Gastrocnemius medialis (tissue), 4 donors: ENCODE measurements around the gene S1PR3. TPM values are rescaled to one million over a fixed set of nuclear protein-coding genes. Genes with fewer than 3 reads are reported as not detected.

Experiments
- ATAC-seq, 2 donors: fragments of 150-250 bp; one replicate each; pipeline ENCODE4 v1.9.1; 2016
- DNase-seq, 2 donors: peaks; one replicate each; pipeline ENCODE4 v3.0.0-alpha.2; 2019
- H3K27ac ChIP-seq, 4 donors: fragments of 200-600 bp; sonication (generic); 1 replicate in 1 of 4; 2 replicates in 3 of 4; pipeline ENCODE4 v1.5.1; 2016 to 2018; ENCODE audit warnings: mild to moderate bottlenecking in 2 of 4, moderate library complexity in 1 of 4
- H3K27me3 ChIP-seq, 3 donors: fragments of 200-600 bp; sonication (generic) in 2 of 3; 1 replicate in 1 of 3; 2 replicates in 2 of 3; pipeline versions ENCODE4 v1.5.1 to v1.6.0; 2016 to 2019; ENCODE audit warnings: mild to moderate bottlenecking in 1 of 3, moderate library complexity in 1 of 3
- H3K36me3 ChIP-seq, 2 donors: fragments of 200-600 bp; sonication (generic) in 1 of 2; one replicate each; pipeline ENCODE4 v1.5.1; 2017 to 2018
- H3K4me1 ChIP-seq, 2 donors: fragments of 200-600 bp; sonication (generic) in 1 of 2; one replicate each; pipeline ENCODE4 v1.5.1; 2016 to 2017; ENCODE audit warnings: mild to moderate bottlenecking in 2 of 2
- H3K4me3 ChIP-seq, 4 donors: fragments of 200-600 bp; sonication (generic) in 3 of 4; 1 replicate in 1 of 4; 2 replicates in 3 of 4; pipeline ENCODE4 v1.5.1; 2016 to 2019; ENCODE audit warnings: mild to moderate bottlenecking in 2 of 4
- H3K9me3 ChIP-seq, 3 donors: fragments of 200-600 bp; sonication (generic) in 2 of 3; 1 replicate in 1 of 3; 2 replicates in 2 of 3; pipeline ENCODE4 v1.5.1; 2016 to 2019
- POLR2A ChIP-seq, 2 donors: fragments of 450-650 bp; IDR thresholded peaks; one replicate each; pipeline ENCODE4 v1.6.1; 2017; ENCODE audit warnings: antibody characterized with exemption in 2 of 2, mild to moderate bottlenecking in 2 of 2, moderate library complexity in 2 of 2
- in situ Hi-C, 4 donors: fragments of 200-750 bp; cut with MboI; loops; one replicate each; pipeline versions ENCODE4 v1.15.0 to v1.8.0; 2017; ENCODE audit warnings: low sequenced_read_pairs in 4 of 4
- intact Hi-C: fragments of 100-400 bp; cut with DNase I; formaldehyde crosslinking; loops from one replicate; pipeline ENCODE4 v1.15.1; 2023; ENCODE audit warnings: low total_unique reads
- total RNA-seq, 4 donors: library from RNA; depleted of rRNA; stranded (reverse); fragments of >200 nt; gene quantifications; one replicate each; pipeline versions ENCODE4 v1.1.0 to v1.2.3, GENCODE V29; 2016
- TF ChIP-seq, protein P1 (sequence below), 5 experiments: fragments of 450-650 bp in 3 of 5; fragments of 200-600 bp in 2 of 5; sonication (generic) in 2 of 5; IDR thresholded peaks in 4 of 5; conservative IDR thresholded peaks in 1 of 5; 1 replicate in 4 of 5; 2 replicates in 1 of 5; pipeline ENCODE4 v1.5.1; 2016 to 2019; ENCODE audit warnings: antibody characterized with exemption in 5 of 5, mild to moderate bottlenecking in 3 of 5, moderate library complexity in 3 of 5

Gene S1PR3
- total RNA-seq, 4 donors from 2014 or later, result 3.3 to 13.4 (median 5.7) TPM

DNA sequence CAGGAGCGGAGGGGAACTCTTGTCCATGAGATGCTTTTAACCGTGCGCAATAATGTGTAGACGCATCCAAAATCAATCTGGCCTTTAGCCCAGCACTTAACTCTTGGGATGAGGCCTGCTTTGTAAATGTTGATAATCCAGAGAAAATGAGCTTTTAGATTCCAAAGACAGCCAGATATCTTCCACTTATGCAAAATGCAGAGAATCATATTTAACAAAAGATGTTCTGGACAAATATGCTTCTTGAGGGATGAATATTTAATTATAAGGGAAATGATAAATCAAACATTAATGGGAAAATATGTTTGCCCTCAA is 5.6 kb downstream of the S1PR3 start:
- no peak overlapping the region for H3K4me3 ChIP-seq
- peaks cover 0 to 10% of the 10 kb centered on the region in 2 donors for H3K4me1 ChIP-seq
- ATAC-seq, result no peak
- intact Hi-C loops, result no loop called here
- in situ Hi-C loops, result loop anchor here in 1 of 4 donors (25.0 kb wide), 1 partner anchor 260 kb away; no protein-coding TSS in a partner anchor
- no peaks in the 10 kb centered on the region for H3K9me3 ChIP-seq
- no peak for DNase-seq
- H3K27me3 ChIP-seq, result peaks cover 9 to 18% (median 12%) of the 10 kb centered on the region in 3 donors
- no peaks in the 10 kb centered on the region for H3K36me3 ChIP-seq
- TF ChIP-seq, protein P1, sequence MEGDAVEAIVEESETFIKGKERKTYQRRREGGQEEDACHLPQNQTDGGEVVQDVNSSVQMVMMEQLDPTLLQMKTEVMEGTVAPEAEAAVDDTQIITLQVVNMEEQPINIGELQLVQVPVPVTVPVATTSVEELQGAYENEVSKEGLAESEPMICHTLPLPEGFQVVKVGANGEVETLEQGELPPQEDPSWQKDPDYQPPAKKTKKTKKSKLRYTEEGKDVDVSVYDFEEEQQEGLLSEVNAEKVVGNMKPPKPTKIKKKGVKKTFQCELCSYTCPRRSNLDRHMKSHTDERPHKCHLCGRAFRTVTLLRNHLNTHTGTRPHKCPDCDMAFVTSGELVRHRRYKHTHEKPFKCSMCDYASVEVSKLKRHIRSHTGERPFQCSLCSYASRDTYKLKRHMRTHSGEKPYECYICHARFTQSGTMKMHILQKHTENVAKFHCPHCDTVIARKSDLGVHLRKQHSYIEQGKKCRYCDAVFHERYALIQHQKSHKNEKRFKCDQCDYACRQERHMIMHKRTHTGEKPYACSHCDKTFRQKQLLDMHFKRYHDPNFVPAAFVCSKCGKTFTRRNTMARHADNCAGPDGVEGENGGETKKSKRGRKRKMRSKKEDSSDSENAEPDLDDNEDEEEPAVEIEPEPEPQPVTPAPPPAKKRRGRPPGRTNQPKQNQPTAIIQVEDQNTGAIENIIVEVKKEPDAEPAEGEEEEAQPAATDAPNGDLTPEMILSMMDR (IDR thresholded peaks at IDR 0.05 in 4 of 5, conservative IDR thresholded peaks at IDR 0.05 in 1 of 5), result no peak
- TF ChIP-seq POLR2A (IDR thresholded peaks at IDR 0.05), result no peak
- no peak overlapping the region for H3K27ac ChIP-seq

DNA sequence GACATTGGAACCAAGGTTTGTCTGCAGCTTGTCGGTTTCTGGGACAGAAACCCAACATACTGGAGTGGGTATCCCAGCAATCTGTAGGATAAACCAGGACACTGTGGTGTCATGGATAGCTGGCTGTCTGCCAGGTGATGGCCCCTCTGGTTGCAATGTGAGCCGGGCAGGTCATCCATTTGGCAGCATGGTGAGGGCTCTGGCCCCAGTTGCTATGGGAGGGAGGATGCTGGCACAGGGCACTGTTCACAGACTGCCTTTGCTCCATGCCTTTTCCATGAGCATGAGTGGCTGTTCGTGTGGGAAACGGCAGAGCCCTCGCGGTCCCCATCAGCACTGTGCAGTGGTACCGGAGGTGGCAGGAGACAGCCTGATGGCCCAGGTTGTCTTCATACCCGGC is 6.4 kb downstream of the S1PR3 start:
- intact Hi-C loops, result no loop called here
- Histone ChIP-seq H3K9me3 (no peaks in the 10 kb centered on the region), H3K4me3 (no peak overlapping the region), H3K27me3 (peaks cover 1 to 11% (median 4%) of the 10 kb centered on the region in 3 donors), H3K36me3 (no peaks in the 10 kb centered on the region), H3K27ac (no peak overlapping the region), H3K4me1 (peaks cover 0 to 10% of the 10 kb centered on the region in 2 donors)
- ATAC-seq (no peak), DNase-seq (no peak)
- TF ChIP-seq, protein P1 (IDR thresholded peaks at IDR 0.05 in 4 of 5, conservative IDR thresholded peaks at IDR 0.05 in 1 of 5), result no peak
- no peak for TF ChIP-seq POLR2A (IDR thresholded peaks at IDR 0.05)
- in situ Hi-C loops, result loop anchor here in 1 of 4 donors (25.0 kb wide), 1 partner anchor 260 kb away; no protein-coding TSS in a partner anchor

DNA sequence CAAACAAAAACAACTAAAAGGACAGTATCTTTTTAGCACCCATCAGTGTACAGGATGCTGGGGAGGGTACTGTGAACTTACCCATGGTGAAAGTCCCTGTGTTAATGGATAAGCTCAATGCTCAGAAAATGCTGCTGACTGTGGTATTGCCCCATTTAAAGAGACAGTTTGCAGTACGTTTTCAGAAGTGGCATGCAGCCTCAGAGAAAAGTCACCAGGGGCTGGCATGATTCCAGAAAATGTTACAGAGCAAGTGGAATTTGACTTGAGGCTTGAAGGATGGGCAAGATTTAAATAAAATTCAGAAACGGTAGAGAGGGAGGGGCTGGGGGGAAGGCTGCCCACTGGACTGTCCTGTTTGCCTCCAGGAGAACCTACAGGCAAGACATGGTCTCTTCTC is 7.2 kb downstream of the S1PR3 start:
- Histone ChIP-seq H3K36me3 (no peaks in the 10 kb centered on the region), H3K4me1 (peaks cover 0 to 10% of the 10 kb centered on the region in 2 donors), H3K27me3 (peaks cover 0 to 5% (median 5%) of the 10 kb centered on the region in 3 donors), H3K27ac (no peak overlapping the region), H3K4me3 (no peak overlapping the region), H3K9me3 (no peaks in the 10 kb centered on the region)
- DNase-seq, result no peak
- intact Hi-C loops (no loop called here), in situ Hi-C loops (loop anchor here in 1 of 4 donors (25.0 kb wide), 1 partner anchor 261 kb away; no protein-coding TSS in a partner anchor)
- TF ChIP-seq, protein P1 (IDR thresholded peaks at IDR 0.05 in 4 of 5, conservative IDR thresholded peaks at IDR 0.05 in 1 of 5), result no peak
- TF ChIP-seq POLR2A (IDR thresholded peaks at IDR 0.05), result no peak
- ATAC-seq, result no peak

DNA sequence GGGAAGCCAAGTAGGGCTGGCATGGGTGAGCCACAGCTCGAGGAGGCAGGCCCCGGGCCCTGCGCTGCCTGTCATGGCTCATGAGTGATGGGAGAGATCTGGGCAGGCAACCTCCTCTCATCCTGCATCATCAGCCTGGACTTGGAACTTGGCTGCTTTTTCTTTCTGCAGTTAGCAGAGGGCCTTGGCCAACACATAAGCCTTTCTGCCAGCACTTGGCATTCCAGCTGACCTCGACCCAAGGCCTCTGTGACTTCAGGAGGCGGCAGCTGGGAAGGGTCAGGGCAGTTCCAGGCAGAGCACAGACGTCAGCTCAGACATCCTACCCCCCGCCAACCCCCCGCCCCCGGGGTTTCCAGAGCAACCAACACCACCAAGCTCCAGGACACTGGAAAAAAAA is 7.6 kb downstream of the S1PR3 start:
- Histone ChIP-seq H3K4me3 (no peak overlapping the region), H3K9me3 (no peaks in the 10 kb centered on the region), H3K27ac (no peak overlapping the region), H3K36me3 (no peaks in the 10 kb centered on the region), H3K27me3 (peaks cover 0 to 6% (median 2%) of the 10 kb centered on the region in 3 donors), H3K4me1 (peaks cover 0 to 10% of the 10 kb centered on the region in 2 donors)
- peak; percentile 34 to 61 for ATAC-seq
- in situ Hi-C loops (loop anchor here in 1 of 4 donors (25.0 kb wide), 1 partner anchor 262 kb away; no protein-coding TSS in a partner anchor), intact Hi-C loops (no loop called here)
- TF ChIP-seq, protein P1 (IDR thresholded peaks at IDR 0.05 in 4 of 5, conservative IDR thresholded peaks at IDR 0.05 in 1 of 5), result no peak
- TF ChIP-seq POLR2A (IDR thresholded peaks at IDR 0.05), result no peak
- DNase-seq, result peak in 1 of 2 donors; percentile 30

DNA sequence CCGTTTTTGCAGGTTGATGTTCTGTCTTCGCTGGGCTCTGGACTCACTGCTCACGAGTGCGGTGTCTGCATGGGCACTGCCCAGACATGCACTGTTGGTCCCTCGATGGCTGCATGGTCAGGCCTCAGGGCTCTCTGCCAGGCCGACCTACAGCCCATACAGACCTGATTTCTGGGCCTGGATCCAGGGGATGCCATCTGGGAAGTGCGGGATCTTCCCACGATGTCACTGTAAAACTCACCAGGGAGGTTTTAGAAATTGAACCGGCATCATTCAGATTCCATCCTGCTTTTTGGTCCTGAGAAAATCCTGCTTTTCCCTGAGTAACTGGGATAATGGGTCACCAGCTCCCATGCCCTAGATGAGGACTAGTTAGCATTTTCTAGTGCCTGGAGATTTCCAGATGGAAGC is 9.1 kb downstream of the S1PR3 start:
- Histone ChIP-seq H3K4me1 (peaks cover 0 to 10% of the 10 kb centered on the region in 2 donors), H3K27ac (peak overlapping the region in 2 of 4 donors; percentile 7 to 9), H3K4me3 (no peak overlapping the region), H3K36me3 (no peaks in the 10 kb centered on the region), H3K9me3 (no peaks in the 10 kb centered on the region), H3K27me3 (peaks cover 0 to 6% (median 0%) of the 10 kb centered on the region in 3 donors)
- no peak for ATAC-seq
- in situ Hi-C loops, result loop anchor here (5.0 to 10.0 kb wide), 3 partner anchors 406 to 413 kb away; no protein-coding TSS in a partner anchor
- intact Hi-C loops, result no loop called here
- TF ChIP-seq, protein P1 (IDR thresholded peaks at IDR 0.05 in 4 of 5, conservative IDR thresholded peaks at IDR 0.05 in 1 of 5), result no peak
- TF ChIP-seq POLR2A (IDR thresholded peaks at IDR 0.05), result no peak
- no peak for DNase-seq
